Measurements from ENCODE around the gene NUP188.

DNA sequence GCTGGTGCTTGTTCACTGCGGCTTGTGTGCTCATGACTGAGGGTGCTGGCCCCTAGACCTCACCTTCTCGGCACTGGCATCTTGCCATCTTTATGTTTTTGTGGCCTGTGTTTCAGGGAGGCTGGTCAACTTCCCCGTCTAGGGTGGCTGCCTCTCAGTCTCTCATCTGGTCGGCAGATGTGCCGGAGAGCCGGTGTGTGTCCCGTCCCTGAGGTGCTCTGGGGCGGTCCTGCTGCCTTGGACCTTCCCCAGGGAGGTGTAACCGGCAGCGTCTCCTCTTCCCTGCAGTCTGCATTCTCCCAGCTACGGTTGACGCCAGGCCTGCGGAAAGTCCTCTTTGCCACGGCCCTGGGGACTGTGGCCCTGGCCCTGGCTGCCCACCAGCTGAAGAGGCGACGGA lies 94.5 kb downstream of the NUP188 start:
- no peak for TF ChIP-seq POLR2A (IDR thresholded peaks at IDR 0.05; ENCODE audit: low read depth, low read length)
- TF ChIP-seq, protein P1, sequence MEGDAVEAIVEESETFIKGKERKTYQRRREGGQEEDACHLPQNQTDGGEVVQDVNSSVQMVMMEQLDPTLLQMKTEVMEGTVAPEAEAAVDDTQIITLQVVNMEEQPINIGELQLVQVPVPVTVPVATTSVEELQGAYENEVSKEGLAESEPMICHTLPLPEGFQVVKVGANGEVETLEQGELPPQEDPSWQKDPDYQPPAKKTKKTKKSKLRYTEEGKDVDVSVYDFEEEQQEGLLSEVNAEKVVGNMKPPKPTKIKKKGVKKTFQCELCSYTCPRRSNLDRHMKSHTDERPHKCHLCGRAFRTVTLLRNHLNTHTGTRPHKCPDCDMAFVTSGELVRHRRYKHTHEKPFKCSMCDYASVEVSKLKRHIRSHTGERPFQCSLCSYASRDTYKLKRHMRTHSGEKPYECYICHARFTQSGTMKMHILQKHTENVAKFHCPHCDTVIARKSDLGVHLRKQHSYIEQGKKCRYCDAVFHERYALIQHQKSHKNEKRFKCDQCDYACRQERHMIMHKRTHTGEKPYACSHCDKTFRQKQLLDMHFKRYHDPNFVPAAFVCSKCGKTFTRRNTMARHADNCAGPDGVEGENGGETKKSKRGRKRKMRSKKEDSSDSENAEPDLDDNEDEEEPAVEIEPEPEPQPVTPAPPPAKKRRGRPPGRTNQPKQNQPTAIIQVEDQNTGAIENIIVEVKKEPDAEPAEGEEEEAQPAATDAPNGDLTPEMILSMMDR (IDR thresholded peaks at IDR 0.05; ENCODE audit: extremely low read depth in 1 of 2, insufficient read depth in 1 of 2, low read depth in 1 of 2, low read length in 2 of 2): no peak
- TF ChIP-seq EZH2 (IDR thresholded peaks at IDR 0.05; ENCODE audit: borderline replicate concordance, low read depth, low read length, severe bottlenecking): no peak

All from endothelial cell of umbilical vein (primary cell).